H1 (cell line): ENCODE data around the gene NAA10. TPM values are rescaled to one million over a fixed set of nuclear protein-coding genes. Genes with fewer than 3 reads are reported as not detected.

ENCODE experiments used
- CTCF ChIA-PET: fragments of 300-600 bp; sonication (Branson Sonifier 250); formaldehyde crosslinking; loops from one replicate; lab custom pipeline; 2021; ENCODE audit not compliant: partially characterized antibody; lab: Charles Lee
- POLR2A ChIA-PET: fragments of 300-600 bp; sonication (Branson Sonifier 250); formaldehyde crosslinking; loops from one replicate; lab custom pipeline; 2021; ENCODE audit warnings: inconsistent platforms; ENCODE audit not compliant: partially characterized antibody; lab: Charles Lee
- DNase-seq, 2 experiments: peaks; one replicate each; pipeline versions ENCODE4 v3.0.0 to v3.0.0-alpha.2; 2010 to 2022; ENCODE audit warnings: low spot score in 2 of 2, low read depth in 1 of 2, mixed read lengths in 1 of 2
- FAIRE-seq: peaks from 2 replicates; lab custom pipeline; 2011; peaks lifted over from hg19 to GRCh38; lab: Jason Lieb, UNC
- H2AFZ ChIP-seq: 2 replicates; pipeline ENCODE4 v1.8.1; 2012; ENCODE audit warnings: low read length, inconsistent platforms
- H2AK5ac ChIP-seq: 2 replicates; pipeline ENCODE4 v1.6.1; 2013; ENCODE audit warnings: low read depth, low read length
- H2BK120ac ChIP-seq: replicated peaks from 2 replicates; pipeline ENCODE3; 2013; ENCODE audit warnings: low read depth, low read length, inconsistent platforms
- H2BK12ac ChIP-seq: 2 replicates; pipeline ENCODE4 v1.6.1; 2013; ENCODE audit warnings: low read depth, low read length
- H2BK15ac ChIP-seq: 2 replicates; pipeline ENCODE4 v1.6.1; 2013; ENCODE audit warnings: low read length
- H2BK20ac ChIP-seq: 2 replicates; pipeline ENCODE4 v1.6.1; 2013; ENCODE audit warnings: low read length
- H2BK5ac ChIP-seq: 2 replicates; pipeline ENCODE4 v1.6.1; 2013; ENCODE audit warnings: low read depth, low read length
- H3K14ac ChIP-seq: 2 replicates; pipeline ENCODE4 v1.6.1; 2013; ENCODE audit warnings: inconsistent platforms; ENCODE audit not compliant: insufficient read length
- H3K18ac ChIP-seq: 2 replicates; pipeline ENCODE4 v1.6.1; 2013; ENCODE audit warnings: low read length; ENCODE audit errors: extremely low read depth
- H3K23ac ChIP-seq: 2 replicates; pipeline ENCODE4 v1.6.1; 2013; ENCODE audit warnings: inconsistent platforms; ENCODE audit not compliant: insufficient read length
- H3K23me2 ChIP-seq: 2 replicates; pipeline ENCODE4 v1.6.1; 2013; ENCODE audit warnings: low read depth, low read length
- H3K27ac ChIP-seq: 2 replicates; pipeline ENCODE4 v1.6.1; 2011; ENCODE audit warnings: low read depth, low read length, inconsistent platforms
- H3K27me3 ChIP-seq, 4 experiments: replicated peaks in 1 of 4; 1 replicate in 1 of 4; 2 replicates in 3 of 4; pipeline versions ENCODE4 v1.6.1 to v1.8.1; 2011 to 2013; ENCODE audit warnings: low read length in 3 of 4, mild to moderate bottlenecking in 3 of 4, inconsistent platforms in 2 of 4, mixed read lengths in 2 of 4, moderate library complexity in 1 of 4; ENCODE audit not compliant: control insufficient read depth in 3 of 4, insufficient read depth in 3 of 4; ENCODE audit errors: extremely low read depth in 1 of 4
- H3K36me3 ChIP-seq, 4 experiments: 2 replicates each; pipeline versions ENCODE4 v1.6.1 to v1.8.1; 2011 to 2013; ENCODE audit warnings: mild to moderate bottlenecking in 4 of 4, low read length in 3 of 4, moderate library complexity in 2 of 4, control low read depth in 1 of 4, inconsistent platforms in 1 of 4; ENCODE audit not compliant: insufficient read depth in 4 of 4, control insufficient read depth in 2 of 4
- H3K4ac ChIP-seq: replicated peaks from 2 replicates; pipeline ENCODE3; 2013; ENCODE audit warnings: low read length, low read depth, mixed read lengths, inconsistent platforms; ENCODE audit not compliant: insufficient read length
- H3K4me1 ChIP-seq, 4 experiments: replicated peaks in 1 of 4; 1 replicate in 1 of 4; 2 replicates in 3 of 4; pipeline versions ENCODE4 v1.6.1 to v1.8.1; 2011 to 2013; ENCODE audit warnings: low read length in 3 of 4, inconsistent platforms in 2 of 4, mixed read lengths in 1 of 4; ENCODE audit not compliant: insufficient read depth in 4 of 4, control insufficient read depth in 3 of 4
- H3K4me2 ChIP-seq, 2 experiments: 2 replicates each; pipeline versions ENCODE4 v1.6.1 to v1.8.1; 2011 to 2013; ENCODE audit warnings: low read depth in 2 of 2, low read length in 2 of 2, control low read depth in 1 of 2, inconsistent platforms in 1 of 2, mild to moderate bottlenecking in 1 of 2; ENCODE audit not compliant: insufficient read depth in 1 of 2
- H3K4me3 ChIP-seq, 4 experiments: fragments of 200-600, 300-600 bp in 1 of 4; sonication (generic), shearing (Covaris generic), sonication (Bioruptor Twin) in 1 of 4; 2 replicates each; pipeline versions ENCODE4 v1.5.1 to v1.8.1; 2011 to 2016; ENCODE audit warnings: low read length in 4 of 4, low read depth in 3 of 4, control low read depth in 2 of 4, inconsistent platforms in 2 of 4, mild to moderate bottlenecking in 2 of 4, mixed read lengths in 1 of 4, moderate library complexity in 1 of 4; ENCODE audit not compliant: insufficient read depth in 2 of 4; ENCODE audit errors: extremely low read depth in 1 of 4
- H3K56ac ChIP-seq: replicated peaks from 2 replicates; pipeline ENCODE3; 2013; ENCODE audit warnings: low read depth, mild to moderate bottlenecking, mixed read lengths, low read length, inconsistent platforms; ENCODE audit not compliant: insufficient read length
- H3K79me1 ChIP-seq: 2 replicates; pipeline ENCODE4 v1.6.1; 2013; ENCODE audit warnings: low read depth, low read length, control low read depth
- H3K79me2 ChIP-seq, 2 experiments: 2 replicates each; pipeline versions ENCODE4 v1.6.1 to v1.8.1; 2012 to 2013; ENCODE audit warnings: low read length in 2 of 2, mild to moderate bottlenecking in 2 of 2, inconsistent platforms in 1 of 2; ENCODE audit not compliant: insufficient read depth in 2 of 2, control insufficient read depth in 1 of 2
- H3K9ac ChIP-seq, 4 experiments: replicated peaks in 1 of 4; 1 replicate in 1 of 4; 2 replicates in 3 of 4; pipeline versions ENCODE4 v1.6.1 to v1.8.1; 2011 to 2013; ENCODE audit warnings: low read depth in 3 of 4, low read length in 3 of 4, control low read depth in 2 of 4, mild to moderate bottlenecking in 2 of 4, moderate library complexity in 2 of 4, inconsistent platforms in 1 of 4; ENCODE audit errors: extremely low read depth in 1 of 4
- H3K9me3 ChIP-seq, 2 experiments: 2 replicates each; pipeline versions ENCODE4 v1.6.1 to v1.8.1; 2012 to 2013; ENCODE audit warnings: mild to moderate bottlenecking in 2 of 2, moderate library complexity in 2 of 2, control low read depth in 1 of 2, inconsistent platforms in 1 of 2, low read depth in 1 of 2, low read length in 1 of 2, mixed read lengths in 1 of 2; ENCODE audit not compliant: insufficient read depth in 2 of 2
- H4K20me1 ChIP-seq, 2 experiments: replicated peaks in 1 of 2; 2 replicates each; pipeline versions ENCODE3 to v1.8.1; 2011 to 2013; ENCODE audit warnings: inconsistent platforms in 2 of 2, low read length in 2 of 2, mild to moderate bottlenecking in 1 of 2; ENCODE audit not compliant: insufficient read depth in 2 of 2, control insufficient read depth in 1 of 2
- H4K5ac ChIP-seq: 2 replicates; pipeline ENCODE4 v1.6.1; 2013; ENCODE audit warnings: low read length, low read depth, mixed read lengths, inconsistent platforms; ENCODE audit not compliant: insufficient read length
- H4K8ac ChIP-seq: 2 replicates; pipeline ENCODE4 v1.8.0; 2013; ENCODE audit warnings: mild to moderate bottlenecking, moderate library complexity, low read length, inconsistent platforms; ENCODE audit not compliant: insufficient read depth; ENCODE audit errors: extremely low read depth
- H4K91ac ChIP-seq: replicated peaks from 2 replicates; pipeline ENCODE3; 2013; ENCODE audit warnings: low read length, mixed read lengths, inconsistent platforms; ENCODE audit not compliant: insufficient read length
- CHD2 ChIP-seq: IDR thresholded peaks from 2 replicates; pipeline ENCODE4 v1.6.1; 2012; ENCODE audit warnings: low read length, improper control_type of control experiment
- GTF2F1 ChIP-seq: IDR thresholded peaks from 2 replicates; pipeline ENCODE4 v1.6.1; 2012; ENCODE audit warnings: low read depth, low read length, improper control_type of control experiment, borderline replicate concordance
- JUN ChIP-seq: IDR thresholded peaks from 2 replicates; pipeline ENCODE4 v1.6.1; 2011; ENCODE audit warnings: low read depth, mild to moderate bottlenecking, improper control_type of control experiment, low read length
- KDM1A ChIP-seq: fragments of 200-600, 300-600 bp; sonication (generic); IDR thresholded peaks from 2 replicates; pipeline ENCODE4 v1.7.1; 2016; ENCODE audit warnings: mild to moderate bottlenecking, low read length, borderline replicate concordance
- KDM5A ChIP-seq: fragments of 200-600 bp; IDR thresholded peaks from 2 replicates; pipeline ENCODE4 v1.7.1; 2012; ENCODE audit warnings: mild to moderate bottlenecking, low read length, inconsistent platforms, mixed read lengths
- WGBS, 2 experiments: shearing (Covaris generic) in 1 of 2; methylation state at CpG; one replicate each; pipeline versions ENCODE4 v1.1.6 to v1.1.7; 2013 to 2015; ENCODE audit warnings: low lambda C conversion rate in 2 of 2, mixed read lengths in 2 of 2, inconsistent platforms in 1 of 2, low coverage in 1 of 2, missing lambda C conversion rate in 1 of 2; ENCODE audit not compliant: insufficient replicate concordance in 2 of 2, insufficient coverage in 1 of 2, insufficient read length in 1 of 2; ENCODE audit errors: extremely low coverage in 1 of 2, missing lambda C conversion rate in 1 of 2; 5-methylcytosine and 5-hydroxymethylcytosine counted together
- polyA plus RNA-seq, 7 experiments: library from polyadenylated mRNA; depleted of rRNA in 3 of 7; stranded (reverse) in 5 of 7; unstranded in 2 of 7; fragments of >200 nt in 5 of 7; fragments of 200-250 nt in 2 of 7; gene quantifications; 1 replicate in 5 of 7; 2 replicates in 1 of 7; 4 replicates in 1 of 7; pipeline versions ENCODE4 v1.2.1 to v1.2.3, GENCODE V29; 2011 to 2013; ENCODE audit warnings: missing spikeins in 2 of 7, mixed read lengths in 2 of 7
- total RNA-seq: library from RNA; stranded (reverse); fragmentation: NEBNext Ultra II Directional; extraction: Animal tissue kit (Norgen Biotek cat#: 25700); gene quantifications from 2 replicates; pipeline ENCODE4 v1.2.1, GENCODE V29; 2021

Gene NAA10
- total and polyA plus RNA-seq, 2 of the 8 experiments (the other 6 are each of a cell fraction or from before 2014, with no cell fraction given), result 80.4 to 98.8 TPM

DNA sequence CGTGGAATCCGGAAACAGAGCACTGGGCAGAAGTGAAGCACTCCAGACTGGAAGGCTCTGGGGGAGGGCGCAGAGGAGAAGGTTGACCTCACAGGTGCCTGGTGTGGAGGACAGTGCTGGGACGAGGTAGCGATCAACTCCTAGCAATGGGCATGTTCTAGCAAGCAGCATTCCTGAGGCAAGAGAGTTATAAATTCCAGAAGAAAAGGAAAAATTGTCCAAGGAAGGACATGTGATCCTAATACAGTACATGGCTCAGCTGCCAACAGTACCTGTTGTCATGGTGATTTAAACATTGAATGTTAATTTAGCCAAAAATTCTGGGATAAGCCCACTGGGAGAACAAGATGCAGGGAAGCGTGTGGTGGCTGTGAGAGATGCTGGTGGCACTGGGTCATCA is 17.0 kb downstream of the NAA10 start:
- Histone ChIP-seq H2BK12ac (no peak overlapping the region), H4K91ac (no peak overlapping the region), H2BK15ac (no peak overlapping the region), H3K79me1 (no peaks in the 10 kb centered on the region), H3K4me3 (no peak overlapping the region), H3K18ac (no peak overlapping the region), H3K9ac (no peak overlapping the region), H3K4ac (no peak overlapping the region), H2AK5ac (no peak overlapping the region), H2BK120ac (no peak overlapping the region), H3K23me2 (no peaks in the 10 kb centered on the region), H3K79me2 (no peaks in the 10 kb centered on the region), H3K27me3 (no peaks in the 10 kb centered on the region), H3K56ac (no peak overlapping the region), H4K8ac (no peak overlapping the region), H4K5ac (no peak overlapping the region), H3K9me3 (no peaks in the 10 kb centered on the region), H2BK20ac (no peak overlapping the region), H3K23ac (no peak overlapping the region), H3K4me1 (no peaks in the 10 kb centered on the region), H4K20me1 (peaks cover 0 to 2% of the 10 kb centered on the region in 2 experiments), H2AFZ (no peak overlapping the region), H3K27ac (no peak overlapping the region), H2BK5ac (no peak overlapping the region), H3K36me3 (0 out of 8 replicates have a peak, but pooled peaks cover 0 to 2% (median 0%) of the 10 kb centered on the region in 4 experiments), H3K14ac (no peak overlapping the region), H3K4me2 (no peak overlapping the region)
- CTCF ChIA-PET, result interaction anchor here (1.0 to 1.6 kb wide), 2 partner anchors 30 to 143 kb away, joined by 3 to 5 read pairs; no protein-coding TSS in a partner anchor
- no peak for TF ChIP-seq GTF2F1
- no peak for TF ChIP-seq KDM1A
- no peak for TF ChIP-seq CHD2
- no peak for TF ChIP-seq JUN
- no peak for TF ChIP-seq KDM5A
- WGBS, 2 experiments, result 96% methylated on average over 6 of the region's 6 CpGs; no CpG with 5 or more reads in 1 of the 2 experiments
- no peak for FAIRE-seq
- no peak for DNase-seq
- POLR2A ChIA-PET, result interaction anchor here (1.0 to 14.9 kb wide), 3 partner anchors 10 to 24 kb away, joined by 3 to 231 read pairs (median 5); partner anchors contain the start of genes NAA10 and RENBP
